Panc1 (cell line): ENCODE data around the gene TEX53. TPM values are rescaled to one million over a fixed set of nuclear protein-coding genes. Genes with fewer than 3 reads are reported as not detected.

Source experiments
- ATAC-seq: fragments of 200-7000 bp; cut with Tn5 transposase; 2 replicates; pipeline ENCODE4 v1.9.1; 2020; ENCODE audit warnings: mild to moderate bottlenecking, moderate library complexity
- BruUV-seq: library from RNA; stranded (reverse); fragments of 400-500 nt; replicated peaks from 2 replicates; lab custom pipeline; 2021; lab: Mats Ljungman, UMichigan
- CTCF ChIA-PET: fragments of 300-600 bp; sonication (Branson Sonifier 250); formaldehyde crosslinking; loops from one replicate; lab custom pipeline; 2022; ENCODE audit warnings: antibody characterized with exemption; lab: Charles Lee
- POLR2A ChIA-PET: fragments of 300-600 bp; sonication (Branson Sonifier 250); formaldehyde crosslinking; loops from one replicate; lab custom pipeline; 2022; ENCODE audit warnings: antibody characterized with exemption; lab: Charles Lee
- DNase-seq: peaks from one replicate; pipeline ENCODE4 v3.0.0-alpha.2; 2010; ENCODE audit warnings: low read depth, low spot score
- H3K27ac ChIP-seq: 2 replicates; pipeline ENCODE4 v1.5.1; 2011; ENCODE audit warnings: mild to moderate bottlenecking, low read length, inconsistent platforms
- H3K27me3 ChIP-seq: fragments of 200-500 bp; sonication (Bioruptor generic); 2 replicates; pipeline ENCODE4 v1.6.0; 2014; ENCODE audit warnings: low read length, inconsistent platforms; ENCODE audit not compliant: control insufficient read depth, insufficient read depth
- H3K36me3 ChIP-seq: fragments of 200-500 bp; sonication (Bioruptor generic); 2 replicates; pipeline ENCODE4 v1.5.1; 2014; ENCODE audit warnings: inconsistent platforms, mild to moderate bottlenecking, low read length, moderate library complexity; ENCODE audit not compliant: control insufficient read depth, insufficient read depth
- H3K4me1 ChIP-seq: 2 replicates; pipeline ENCODE4 v1.5.1; 2011; ENCODE audit warnings: inconsistent platforms, mild to moderate bottlenecking, low read length, moderate library complexity; ENCODE audit not compliant: control insufficient read depth, insufficient read depth
- H3K4me3 ChIP-seq, 2 experiments: 2 replicates each; pipeline ENCODE4 v1.5.1; 2011 to 2012; ENCODE audit warnings: low read depth in 2 of 2, low read length in 2 of 2, mild to moderate bottlenecking in 2 of 2, inconsistent platforms in 1 of 2, moderate library complexity in 1 of 2
- H3K9me3 ChIP-seq: fragments of 200-500 bp; sonication (Bioruptor generic); 2 replicates; pipeline ENCODE4 v1.5.1; 2014; ENCODE audit warnings: low read depth, mild to moderate bottlenecking, inconsistent platforms, low read length, moderate library complexity; ENCODE audit not compliant: control insufficient read depth, insufficient read depth
- CTCF ChIP-seq: fragments of 450-650 bp; IDR thresholded peaks from 2 replicates; pipeline ENCODE4 v1.5.1; 2017; ENCODE audit warnings: mild to moderate bottlenecking
- POLR2AphosphoS5 ChIP-seq: IDR thresholded peaks from 2 replicates; pipeline ENCODE4 v1.6.1; 2012; ENCODE audit warnings: mild to moderate bottlenecking, low read depth, low read length, moderate library complexity
- REST ChIP-seq, 2 experiments: IDR thresholded peaks; 2 replicates each; pipeline ENCODE4 v1.6.1; 2011 to 2012; ENCODE audit warnings: low read depth in 2 of 2, control low read depth in 1 of 2, low read length in 1 of 2, mild to moderate bottlenecking in 1 of 2, moderate library complexity in 1 of 2; ENCODE audit not compliant: insufficient read depth in 1 of 2
- SIN3A ChIP-seq: IDR thresholded peaks from 2 replicates; pipeline ENCODE4 v1.6.1; 2012; ENCODE audit warnings: low read depth, mild to moderate bottlenecking, low read length, moderate library complexity, borderline replicate concordance; ENCODE audit not compliant: insufficient read depth
- TCF7L2 ChIP-seq: IDR thresholded peaks from 2 replicates; pipeline ENCODE4 v1.6.1; 2011; ENCODE audit warnings: mild to moderate bottlenecking, low read depth, low read length, inconsistent platforms
- in situ Hi-C: cut with HindIII; loops from 2 replicates; pipeline ENCODE4 v1.10.0; 2016; ENCODE audit warnings: low sequenced_read_pairs, low pct_unique_long_range_greater_than_20kb
- intact Hi-C: fragments of 100-400 bp; cut with micrococcal nuclease; formaldehyde crosslinking; loops from one replicate; pipeline ENCODE4 v1.10.0; 2022; ENCODE audit not compliant: unreplicated experiment
- total RNA-seq: library from RNA; stranded (reverse); gene quantifications from one replicate; pipeline ENCODE4 v1.2.1, GENCODE V29; 2021; ENCODE audit not compliant: unreplicated experiment

Gene TEX53
- total RNA-seq, 1 experiment from 2014 or later: not detected

- no peak for ATAC-seq
- Histone ChIP-seq H3K9me3 (no peaks in the 10 kb centered on the region), H3K27me3 (no peaks in the 10 kb centered on the region), H3K4me3 (no peak overlapping the region), H3K27ac (no peak overlapping the region), H3K4me1 (no peaks in the 10 kb centered on the region), H3K36me3 (no peaks in the 10 kb centered on the region)
- ChIA-PET CTCF (interaction anchor here (0.5 to 0.7 kb wide), 2 partner anchors 152 to 154 kb away, joined by 3 to 5 read pairs; no protein-coding TSS in a partner anchor), POLR2A (interaction anchor here (0.5 kb wide), 1 partner anchor 263 kb away, joined by 4 read pairs; no protein-coding TSS in a partner anchor)
- intact Hi-C loops: loop anchor here (2.0 kb wide), 1 partner anchor 169 kb away; no protein-coding TSS in a partner anchor
- DNase-seq: no peak
- in situ Hi-C loops: no loop called here
- TF ChIP-seq CTCF: no peak
- no peak for TF ChIP-seq POLR2AphosphoS5
- no peak for TF ChIP-seq TCF7L2
- TF ChIP-seq SIN3A: no peak
- TF ChIP-seq REST (IDR thresholded peaks at IDR 0.05; ENCODE audit: insufficient read depth in 1 of 2, low read depth in 2 of 2, low read length in 1 of 2): no peak
- BruUV-seq: no TSS peak
Observed at GRCh38 chr9:114655689-114656088, 1.9 kb downstream of the TEX53 start.

GRCh38 chr9:114653556-114654159 lies 3.9 kb downstream of the TEX53 start:
- Histone ChIP-seq H3K27me3 (no peaks in the 10 kb centered on the region), H3K4me3 (no peak overlapping the region), H3K36me3 (no peaks in the 10 kb centered on the region), H3K9me3 (no peaks in the 10 kb centered on the region), H3K4me1 (no peaks in the 10 kb centered on the region), H3K27ac (no peak overlapping the region)
- ChIA-PET CTCF (interaction anchor here (0.6 to 1.9 kb wide), 10 partner anchors 41 to 248 kb away, joined by 3 to 15 read pairs (median 5); no protein-coding TSS in a partner anchor), POLR2A (no interaction called here)
- peak; percentile 54 for DNase-seq
- peak; percentile 76 for ATAC-seq
- no TSS peak for BruUV-seq
- intact Hi-C loops: loop anchor here (2.0 to 5.0 kb wide), 3 partner anchors 151 to 249 kb away; no protein-coding TSS in a partner anchor
- in situ Hi-C loops: no loop called here
- TF ChIP-seq CTCF (peak; percentile 88), POLR2AphosphoS5 (no peak; the same call in 1 of the 2 replicates), TCF7L2 (no peak), SIN3A (no peak), REST (IDR thresholded peaks at IDR 0.05; ENCODE audit: insufficient read depth in 1 of 2, low read depth in 2 of 2, low read length in 1 of 2) (no peak)
